IMR-90 (cell line): ENCODE results near the gene IBSP.

ENCODE experiments used
- BHLHE40 ChIP-seq: fragments of 150-350 bp; IDR thresholded peaks from 2 replicates; pipeline ENCODE4 v1.6.1; 2016; ENCODE audit warnings: mild to moderate bottlenecking, low read depth, low read length
- CTCF ChIP-seq: conservative IDR thresholded peaks from 2 replicates; pipeline ENCODE4 v1.5.1; 2012; ENCODE audit warnings: mild to moderate bottlenecking, low read depth, low read length, improper control_type of control experiment
- MXI1 ChIP-seq: IDR thresholded peaks from 2 replicates; pipeline ENCODE4 v1.6.1; 2012; ENCODE audit warnings: low read depth, mild to moderate bottlenecking, low read length, moderate library complexity, borderline replicate concordance
- POLR2A ChIP-seq: IDR thresholded peaks from 2 replicates; pipeline ENCODE4 v1.6.1; 2012; ENCODE audit warnings: mild to moderate bottlenecking, low read depth, low read length
- RAD21 ChIP-seq: IDR thresholded peaks from 2 replicates; pipeline ENCODE4 v1.6.1; 2012; ENCODE audit warnings: low read length, improper control_type of control experiment
- RCOR1 ChIP-seq: IDR thresholded peaks from 2 replicates; pipeline ENCODE4 v1.6.1; 2012; ENCODE audit warnings: mild to moderate bottlenecking, low read length, improper control_type of control experiment; ENCODE audit not compliant: insufficient replicate concordance
- SMC3 ChIP-seq: fragments of 150-350 bp; IDR thresholded peaks from 2 replicates; pipeline ENCODE4 v1.6.1; 2016; ENCODE audit warnings: low read depth, mild to moderate bottlenecking, antibody characterized with exemption, low read length, moderate library complexity
- USF2 ChIP-seq: fragments of 150-350 bp; IDR thresholded peaks from 2 replicates; pipeline ENCODE4 v1.6.1; 2017; ENCODE audit warnings: mild to moderate bottlenecking, antibody characterized with exemption, low read length, low read depth

- TF ChIP-seq CTCF: no peak
- TF ChIP-seq POLR2A: no peak
- TF ChIP-seq SMC3: no peak
- TF ChIP-seq USF2: no peak
- TF ChIP-seq BHLHE40: no peak
- no peak for TF ChIP-seq RAD21
- TF ChIP-seq RCOR1: no peak
- TF ChIP-seq MXI1: no peak
Measured at GRCh38 chr4:87749883-87750282, 49.5 kb upstream of the IBSP start.
